ENCODE measurements around the gene SPON1.

GRCh38 chr11:14190992-14191778, 228.7 kb downstream of the SPON1 start:
- TF ChIP-seq, protein P1, sequence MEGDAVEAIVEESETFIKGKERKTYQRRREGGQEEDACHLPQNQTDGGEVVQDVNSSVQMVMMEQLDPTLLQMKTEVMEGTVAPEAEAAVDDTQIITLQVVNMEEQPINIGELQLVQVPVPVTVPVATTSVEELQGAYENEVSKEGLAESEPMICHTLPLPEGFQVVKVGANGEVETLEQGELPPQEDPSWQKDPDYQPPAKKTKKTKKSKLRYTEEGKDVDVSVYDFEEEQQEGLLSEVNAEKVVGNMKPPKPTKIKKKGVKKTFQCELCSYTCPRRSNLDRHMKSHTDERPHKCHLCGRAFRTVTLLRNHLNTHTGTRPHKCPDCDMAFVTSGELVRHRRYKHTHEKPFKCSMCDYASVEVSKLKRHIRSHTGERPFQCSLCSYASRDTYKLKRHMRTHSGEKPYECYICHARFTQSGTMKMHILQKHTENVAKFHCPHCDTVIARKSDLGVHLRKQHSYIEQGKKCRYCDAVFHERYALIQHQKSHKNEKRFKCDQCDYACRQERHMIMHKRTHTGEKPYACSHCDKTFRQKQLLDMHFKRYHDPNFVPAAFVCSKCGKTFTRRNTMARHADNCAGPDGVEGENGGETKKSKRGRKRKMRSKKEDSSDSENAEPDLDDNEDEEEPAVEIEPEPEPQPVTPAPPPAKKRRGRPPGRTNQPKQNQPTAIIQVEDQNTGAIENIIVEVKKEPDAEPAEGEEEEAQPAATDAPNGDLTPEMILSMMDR (IDR thresholded peaks at IDR 0.05; ENCODE audit: insufficient read depth, low read length, poor library complexity, severe bottlenecking) = no peak
- no peak for TF ChIP-seq EZH2phosphoT487 (conservative IDR thresholded peaks at IDR 0.05; ENCODE audit: low read length)
